Panc1 (cell line): ENCODE results near the gene PDHB. TPM values are rescaled to one million over a fixed set of nuclear protein-coding genes. Genes with fewer than 3 reads are reported as not detected.

Experiments used
- ATAC-seq: fragments of 200-7000 bp; cut with Tn5 transposase; 2 replicates; pipeline ENCODE4 v1.9.1; 2020; ENCODE audit warnings: mild to moderate bottlenecking, moderate library complexity
- BruUV-seq: library from RNA; stranded (reverse); fragments of 400-500 nt; replicated peaks from 2 replicates; lab custom pipeline; 2021; lab: Mats Ljungman, UMichigan
- CTCF ChIA-PET: fragments of 300-600 bp; sonication (Branson Sonifier 250); formaldehyde crosslinking; loops from one replicate; lab custom pipeline; 2022; ENCODE audit warnings: antibody characterized with exemption; lab: Charles Lee
- POLR2A ChIA-PET: fragments of 300-600 bp; sonication (Branson Sonifier 250); formaldehyde crosslinking; loops from one replicate; lab custom pipeline; 2022; ENCODE audit warnings: antibody characterized with exemption; lab: Charles Lee
- DNase-seq: peaks from one replicate; pipeline ENCODE4 v3.0.0-alpha.2; 2010; ENCODE audit warnings: low read depth, low spot score
- H3K27ac ChIP-seq: 2 replicates; pipeline ENCODE4 v1.5.1; 2011; ENCODE audit warnings: mild to moderate bottlenecking, low read length, inconsistent platforms
- H3K27me3 ChIP-seq: fragments of 200-500 bp; sonication (Bioruptor generic); 2 replicates; pipeline ENCODE4 v1.6.0; 2014; ENCODE audit warnings: low read length, inconsistent platforms; ENCODE audit not compliant: control insufficient read depth, insufficient read depth
- H3K36me3 ChIP-seq: fragments of 200-500 bp; sonication (Bioruptor generic); 2 replicates; pipeline ENCODE4 v1.5.1; 2014; ENCODE audit warnings: inconsistent platforms, mild to moderate bottlenecking, low read length, moderate library complexity; ENCODE audit not compliant: control insufficient read depth, insufficient read depth
- H3K4me1 ChIP-seq: 2 replicates; pipeline ENCODE4 v1.5.1; 2011; ENCODE audit warnings: inconsistent platforms, mild to moderate bottlenecking, low read length, moderate library complexity; ENCODE audit not compliant: control insufficient read depth, insufficient read depth
- H3K4me3 ChIP-seq, 2 experiments: 2 replicates each; pipeline ENCODE4 v1.5.1; 2011 to 2012; ENCODE audit warnings: low read depth in 2 of 2, low read length in 2 of 2, mild to moderate bottlenecking in 2 of 2, inconsistent platforms in 1 of 2, moderate library complexity in 1 of 2
- H3K9me3 ChIP-seq: fragments of 200-500 bp; sonication (Bioruptor generic); 2 replicates; pipeline ENCODE4 v1.5.1; 2014; ENCODE audit warnings: low read depth, mild to moderate bottlenecking, inconsistent platforms, low read length, moderate library complexity; ENCODE audit not compliant: control insufficient read depth, insufficient read depth
- CTCF ChIP-seq: fragments of 450-650 bp; IDR thresholded peaks from 2 replicates; pipeline ENCODE4 v1.5.1; 2017; ENCODE audit warnings: mild to moderate bottlenecking
- POLR2AphosphoS5 ChIP-seq: IDR thresholded peaks from 2 replicates; pipeline ENCODE4 v1.6.1; 2012; ENCODE audit warnings: mild to moderate bottlenecking, low read depth, low read length, moderate library complexity
- REST ChIP-seq, 2 experiments: IDR thresholded peaks; 2 replicates each; pipeline ENCODE4 v1.6.1; 2011 to 2012; ENCODE audit warnings: low read depth in 2 of 2, control low read depth in 1 of 2, low read length in 1 of 2, mild to moderate bottlenecking in 1 of 2, moderate library complexity in 1 of 2; ENCODE audit not compliant: insufficient read depth in 1 of 2
- SIN3A ChIP-seq: IDR thresholded peaks from 2 replicates; pipeline ENCODE4 v1.6.1; 2012; ENCODE audit warnings: low read depth, mild to moderate bottlenecking, low read length, moderate library complexity, borderline replicate concordance; ENCODE audit not compliant: insufficient read depth
- TCF7L2 ChIP-seq: IDR thresholded peaks from 2 replicates; pipeline ENCODE4 v1.6.1; 2011; ENCODE audit warnings: mild to moderate bottlenecking, low read depth, low read length, inconsistent platforms
- in situ Hi-C: cut with HindIII; loops from 2 replicates; pipeline ENCODE4 v1.10.0; 2016; ENCODE audit warnings: low sequenced_read_pairs, low pct_unique_long_range_greater_than_20kb
- intact Hi-C: fragments of 100-400 bp; cut with micrococcal nuclease; formaldehyde crosslinking; loops from one replicate; pipeline ENCODE4 v1.10.0; 2022; ENCODE audit not compliant: unreplicated experiment
- total RNA-seq: library from RNA; stranded (reverse); gene quantifications from one replicate; pipeline ENCODE4 v1.2.1, GENCODE V29; 2021; ENCODE audit not compliant: unreplicated experiment

Gene PDHB
- total RNA-seq, 1 experiment from 2014 or later: 66.6 TPM

- ChIA-PET POLR2A (no interaction called here), CTCF (no interaction called here)
- no peaks in the 10 kb centered on the region for H3K9me3 ChIP-seq
- intact Hi-C loops (no loop called here), in situ Hi-C loops (no loop called here)
- no peak for TF ChIP-seq TCF7L2
- TF ChIP-seq SIN3A: no peak
- TF ChIP-seq REST (IDR thresholded peaks at IDR 0.05; ENCODE audit: insufficient read depth in 1 of 2, low read depth in 2 of 2, low read length in 1 of 2): no peak
- no peak for TF ChIP-seq CTCF
- TF ChIP-seq POLR2AphosphoS5: no peak
- H3K4me3 ChIP-seq: no peak overlapping the region
- no peaks in the 10 kb centered on the region for H3K36me3 ChIP-seq
- H3K4me1 ChIP-seq: peaks cover 26% of the 10 kb centered on the region
- no peaks in the 10 kb centered on the region for H3K27me3 ChIP-seq
- BruUV-seq: no TSS peak
- peak overlapping the region; percentile 92; the same call in 1 of the 2 replicates for H3K27ac ChIP-seq
- DNase-seq (no peak), ATAC-seq (no peak)
Measured at GRCh38 chr3:58474967-58475578, 41.4 kb upstream of the PDHB start.

- intact Hi-C loops: no loop called here
- no TSS peak for BruUV-seq
- Histone ChIP-seq H3K4me1 (peaks cover 29% of the 10 kb centered on the region), H3K36me3 (no peaks in the 10 kb centered on the region), H3K9me3 (no peaks in the 10 kb centered on the region), H3K4me3 (no peak overlapping the region), H3K27me3 (no peaks in the 10 kb centered on the region), H3K27ac (peak overlapping the region; percentile 92; the same call in 1 of the 2 replicates)
- ChIA-PET CTCF (no interaction called here), POLR2A (no interaction called here)
- no peak for TF ChIP-seq SIN3A
- TF ChIP-seq CTCF: no peak
- no peak for TF ChIP-seq REST (IDR thresholded peaks at IDR 0.05; ENCODE audit: insufficient read depth in 1 of 2, low read depth in 2 of 2, low read length in 1 of 2)
- no peak for TF ChIP-seq TCF7L2
- ATAC-seq (no peak), DNase-seq (no peak)
- in situ Hi-C loops: no loop called here
Measured at GRCh38 chr3:58474348-58474911, 40.8 kb upstream of the PDHB start.
